ENCODE data around the gene CACNA1C.
"Not testable (repeated sequence)": the region's sequence is repeated elsewhere in the genome, so short reads cannot be mapped to it uniquely, and the experiment has no call there.

Gene CACNA1C

GRCh38 chr12:2076728-2077127 lies 23.9 kb downstream of the CACNA1C start:
- no peak for DNase-seq

GRCh38 chr12:2080604-2081003 lies 27.8 kb downstream of the CACNA1C start:
- no peak for DNase-seq

GRCh38 chr12:2082321-2082720 lies 29.5 kb downstream of the CACNA1C start:
- DNase-seq, result no peak

- DNase-seq, result no peak
Observed at GRCh38 chr12:2083008-2083407, 30.2 kb downstream of the CACNA1C start.

GRCh38 chr12:2083561-2083960 lies 30.8 kb downstream of the CACNA1C start:
- DNase-seq, result peak; percentile 43

GRCh38 chr12:2084553-2085296 lies 31.9 kb downstream of the CACNA1C start:
- no peak for DNase-seq

GRCh38 chr12:2092354-2092753 lies 39.6 kb downstream of the CACNA1C start:
- DNase-seq, result no peak

- DNase-seq, result no peak
Observed at GRCh38 chr12:2092890-2093289, 40.1 kb downstream of the CACNA1C start.

GRCh38 chr12:2094597-2094996 lies 41.8 kb downstream of the CACNA1C start:
- no peak for DNase-seq

DNA sequence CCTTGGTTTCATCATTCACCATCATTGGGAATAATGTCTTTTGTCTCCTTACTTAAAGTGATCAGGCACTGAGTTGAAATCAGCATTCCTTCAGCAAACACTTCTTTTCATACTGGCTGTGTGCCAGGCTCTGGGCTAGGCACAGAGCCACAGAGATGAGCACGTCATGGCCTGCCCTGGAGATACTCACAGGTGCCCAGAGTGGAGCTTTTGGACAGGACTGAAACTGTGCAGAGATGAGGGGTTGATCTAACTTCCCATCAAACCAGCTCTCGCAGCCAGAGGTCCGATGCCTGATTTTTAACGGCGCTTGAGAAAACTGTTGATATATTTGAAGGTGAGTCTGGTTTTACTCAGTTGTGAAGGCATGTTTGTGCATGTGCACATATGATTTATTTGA lies 43.1 kb downstream of the CACNA1C start:
- DNase-seq, result no peak

- no peak for DNase-seq
Observed at GRCh38 chr12:2097617-2098016, 44.8 kb downstream of the CACNA1C start.

DNA sequence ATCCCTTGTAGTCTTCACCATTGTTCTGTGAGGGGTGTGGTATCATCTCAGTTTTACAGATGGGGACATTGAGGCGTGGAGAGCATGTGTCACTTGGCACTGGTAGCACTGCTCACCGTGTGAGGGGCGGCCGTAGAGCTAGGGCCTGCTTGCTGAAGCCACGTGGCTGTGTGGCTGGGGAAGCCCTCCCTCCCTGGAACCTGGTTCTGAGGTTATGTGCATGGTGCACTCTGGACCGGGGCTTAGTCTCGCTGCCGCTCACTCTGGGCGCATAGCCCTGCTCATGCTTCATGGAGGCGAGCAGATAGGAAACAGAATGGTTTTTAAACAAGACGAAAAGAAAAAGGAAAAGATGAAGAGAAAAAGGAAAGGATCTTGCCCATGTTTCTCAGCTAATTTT lies 46.1 kb downstream of the CACNA1C start:
- no peak for DNase-seq

GRCh38 chr12:2099595-2099994 lies 46.8 kb downstream of the CACNA1C start:
- DNase-seq, result no peak

GRCh38 chr12:2101359-2101758 lies 48.6 kb downstream of the CACNA1C start:
- DNase-seq, result no peak

DNA sequence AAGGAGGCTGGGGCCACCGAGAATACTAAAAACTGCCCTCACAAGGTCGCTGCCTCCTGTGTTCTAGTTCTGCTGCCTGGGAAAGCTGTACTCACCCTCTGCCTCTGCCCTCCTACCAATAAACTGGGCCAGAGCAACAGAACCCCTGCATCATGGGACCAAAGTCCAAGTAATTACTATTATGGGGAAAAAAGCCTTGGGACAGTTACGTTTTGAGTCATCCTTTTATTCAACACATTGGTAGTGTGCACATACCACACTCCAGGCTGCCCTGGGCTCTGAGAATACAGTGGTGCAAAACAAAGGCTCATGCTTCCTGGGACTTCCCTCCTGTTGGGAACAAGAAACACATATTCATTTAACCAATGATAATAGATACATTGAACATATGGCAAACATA lies 49.0 kb downstream of the CACNA1C start:
- no peak for DNase-seq

- not testable (repeated sequence) for DNase-seq
Observed at GRCh38 chr12:2102736-2103135, 49.9 kb downstream of the CACNA1C start.

- not testable (repeated sequence) for DNase-seq
Observed at GRCh38 chr12:2105387-2105786, 52.6 kb downstream of the CACNA1C start.

DNA sequence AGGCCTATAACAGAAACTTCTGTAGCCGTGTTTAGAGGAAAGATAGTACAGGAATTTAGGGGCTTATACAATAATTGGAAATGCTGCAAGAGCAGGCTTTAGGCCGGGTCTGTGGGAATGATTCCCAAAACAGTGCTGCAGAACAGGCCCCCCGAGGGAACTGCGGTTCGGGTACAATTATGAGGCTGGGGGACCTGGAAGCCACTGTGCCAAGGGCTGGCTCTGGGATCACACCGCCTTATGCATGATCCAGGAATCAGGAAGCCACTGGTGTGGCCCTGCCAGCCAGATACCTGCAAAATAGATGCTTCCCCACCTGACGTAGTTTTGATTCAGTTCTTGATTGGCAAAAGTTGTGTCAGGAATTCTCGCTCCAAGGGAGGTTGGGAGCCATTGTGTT lies 55.4 kb downstream of the CACNA1C start:
- no peak for DNase-seq

- DNase-seq, result no peak
Observed at GRCh38 chr12:2108975-2109671, 56.3 kb downstream of the CACNA1C start.

DNA sequence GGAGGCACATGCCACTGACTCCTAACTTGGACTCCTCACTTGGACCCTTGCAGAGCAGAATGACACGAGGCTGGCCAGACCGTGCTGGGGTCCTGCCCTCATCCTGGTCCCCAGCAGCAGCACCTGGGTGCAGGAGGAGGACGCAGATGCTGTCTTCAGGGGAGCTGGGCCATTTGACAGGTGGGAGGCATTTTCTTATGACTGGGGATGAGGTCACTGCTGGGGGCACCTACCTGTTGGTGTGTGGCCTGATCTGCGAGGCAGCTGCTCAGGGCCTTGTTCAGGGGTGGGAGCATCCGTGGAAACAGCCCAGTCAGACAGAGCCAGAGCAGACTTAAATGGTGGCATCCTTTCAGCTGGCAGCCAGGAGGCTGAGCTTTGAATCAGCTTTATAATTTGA lies 57.3 kb downstream of the CACNA1C start:
- DNase-seq, result no peak

- DNase-seq, result no peak
Observed at GRCh38 chr12:2110849-2111566, 58.2 kb downstream of the CACNA1C start.

DNA sequence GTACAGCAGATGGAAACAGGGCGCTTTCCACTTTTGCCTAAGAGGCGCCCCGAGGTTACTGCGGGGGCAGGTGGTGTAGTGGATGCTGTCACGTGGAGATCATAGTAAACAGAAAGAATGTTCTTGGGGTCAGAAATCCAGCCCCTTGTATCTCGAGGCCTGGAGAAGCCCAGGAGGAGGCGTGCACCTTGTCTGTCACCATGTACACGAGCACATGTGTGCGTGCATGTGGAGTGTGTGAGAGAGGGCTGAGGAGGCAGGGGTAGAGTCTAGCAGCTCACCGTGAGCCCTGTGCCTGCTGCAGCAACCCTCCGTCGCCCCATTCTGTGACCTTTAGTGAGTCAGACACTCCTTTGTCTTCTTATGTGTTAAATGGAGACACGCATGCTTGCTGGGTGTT lies 59.0 kb downstream of the CACNA1C start:
- no peak for DNase-seq

DNA sequence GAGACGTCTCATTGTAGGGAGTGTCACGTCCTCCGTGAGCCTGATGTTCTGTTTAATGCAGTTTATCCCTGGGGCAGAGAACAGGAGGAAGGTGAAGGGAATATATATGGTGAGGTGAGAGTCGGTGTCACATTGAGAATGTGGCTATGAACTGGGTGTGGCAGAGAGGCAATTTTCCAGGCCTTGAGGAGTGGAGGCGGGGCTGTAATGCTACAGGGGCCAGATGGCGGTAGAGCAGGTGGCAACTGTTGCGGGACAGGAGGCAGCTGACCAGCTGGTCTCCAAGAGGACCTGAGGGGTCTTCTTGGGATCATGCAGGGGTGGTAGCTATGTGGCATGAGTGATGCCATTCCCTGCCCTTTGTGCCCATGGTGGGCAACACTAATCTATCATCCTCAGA lies 59.6 kb downstream of the CACNA1C start:
- DNase-seq, result no peak

All from DMS79 (cell line).